ENCODE results near the gene PSMD6.

PSMD6 gene

DNA sequence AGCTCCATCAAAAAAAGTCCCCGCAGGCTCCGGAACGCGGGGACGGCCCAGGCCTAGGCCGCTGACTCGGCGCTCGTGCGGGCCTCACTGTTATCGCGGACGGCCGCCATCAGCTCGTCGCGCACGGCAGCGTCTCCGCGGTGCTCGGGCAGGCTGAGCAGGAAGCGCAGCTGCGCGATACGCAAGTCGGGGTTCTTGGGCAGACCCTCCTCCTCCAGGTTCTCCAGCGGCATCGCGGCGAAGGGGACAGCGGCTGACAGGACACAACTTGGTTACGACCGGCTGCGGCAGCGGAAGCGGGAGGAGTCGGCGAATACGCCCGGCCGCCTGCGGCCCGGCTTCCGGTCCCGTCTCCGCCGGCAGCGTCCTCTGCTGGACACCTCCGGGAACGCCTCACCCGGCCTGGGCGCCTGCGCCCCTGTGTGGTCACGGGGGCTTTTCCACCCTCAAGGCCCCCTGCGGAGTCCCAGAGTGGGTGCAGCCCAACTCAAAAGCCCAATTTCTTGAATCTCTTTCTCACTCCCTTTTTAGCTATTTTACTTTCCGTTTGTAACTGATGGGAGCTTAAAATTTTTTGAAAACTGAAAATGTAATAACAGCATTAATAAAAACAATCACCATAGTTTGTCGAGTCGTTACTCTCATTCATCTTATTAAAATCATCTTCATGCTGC lies at the start of gene PSMD6:
TSS of gene PSMD6 (minus strand) at position 308 of the 674 bp plus-strand sequence. CDS start at position 233, 75 bp downstream.
- H3K4me3 Mint-ChIP-seq = peak within 1 kb of the TSS; percentile 75
- H3K27me3 Mint-ChIP-seq = peaks cover 18% of the 10 kb centered on the region
- peaks cover 10% of the 10 kb centered on the region for H3K4me1 Mint-ChIP-seq
- ATAC-seq (replicated peaks; ENCODE audit: extremely low read depth, poor library complexity, severe bottlenecking) (peak; percentile 86), DNase-seq (ENCODE audit: low spot score in 2 of 2) (peak; percentile 89 to 97)
- no peaks in the 10 kb centered on the region for H3K9me3 Mint-ChIP-seq
- peak within 1 kb of the TSS; percentile 86 for H3K27ac Mint-ChIP-seq (ENCODE audit: low read depth)
- peaks cover 40% of the 10 kb centered on the region for H3K36me3 Mint-ChIP-seq (ENCODE audit: insufficient read depth)

DNA sequence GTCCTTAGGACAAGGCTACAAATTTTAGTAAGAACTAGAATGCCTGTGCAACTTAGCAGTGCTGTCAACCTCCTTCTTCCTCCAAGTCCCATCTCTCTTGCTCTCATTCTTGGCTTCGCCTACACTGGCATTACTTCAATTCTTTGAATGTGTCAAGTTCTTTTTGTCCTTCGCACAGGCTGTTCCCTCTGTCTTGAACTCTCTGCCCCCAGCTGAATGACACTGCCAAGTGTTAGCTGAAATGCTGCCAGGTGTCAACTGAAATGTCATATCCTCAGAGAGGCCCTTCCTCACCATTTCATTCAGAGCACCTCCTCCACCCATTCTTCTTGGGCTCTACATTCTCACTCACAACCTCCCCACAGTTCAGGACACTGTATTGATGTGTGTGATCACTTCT lies 48.8 kb upstream of the PSMD6 start:
- Mint-ChIP-seq H3K4me1 (no peaks in the 10 kb centered on the region), H3K36me3 (ENCODE audit: insufficient read depth) (no peaks in the 10 kb centered on the region), H3K4me3 (no peak overlapping the region), H3K9me3 (no peaks in the 10 kb centered on the region), H3K27me3 (peaks cover 75% of the 10 kb centered on the region), H3K27ac (ENCODE audit: low read depth) (no peak overlapping the region)
- no peak for DNase-seq (ENCODE audit: low spot score in 2 of 2)
- ATAC-seq (replicated peaks; ENCODE audit: extremely low read depth, poor library complexity, severe bottlenecking) = no peak

DNA sequence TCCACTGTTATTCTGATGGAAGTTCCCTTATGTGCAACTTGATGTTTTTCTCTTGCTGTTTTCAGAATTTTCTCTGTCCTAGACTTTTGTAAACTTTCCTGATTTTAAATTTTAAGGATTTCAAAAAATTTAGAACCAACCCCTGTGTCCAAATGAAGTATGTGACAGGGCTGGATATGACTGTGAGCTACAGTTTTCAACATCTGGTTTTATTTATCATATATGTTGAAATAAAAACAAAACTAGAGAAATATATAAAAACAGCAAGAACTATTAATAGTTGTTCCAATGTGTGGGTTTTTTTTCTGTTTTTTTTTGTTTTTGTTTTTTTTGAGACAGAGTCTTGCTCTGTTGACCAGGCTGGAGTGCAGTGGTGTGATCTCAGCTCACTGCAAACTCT lies 47.4 kb upstream of the PSMD6 start:
- no peak for ATAC-seq (replicated peaks; ENCODE audit: extremely low read depth, poor library complexity, severe bottlenecking)
- peaks cover 85% of the 10 kb centered on the region for H3K27me3 Mint-ChIP-seq
- H3K4me1 Mint-ChIP-seq = no peaks in the 10 kb centered on the region
- no peaks in the 10 kb centered on the region for H3K9me3 Mint-ChIP-seq
- no peaks in the 10 kb centered on the region for H3K36me3 Mint-ChIP-seq (ENCODE audit: insufficient read depth)
- no peak for DNase-seq (ENCODE audit: low spot score in 2 of 2)
- no peak overlapping the region for H3K27ac Mint-ChIP-seq (ENCODE audit: low read depth)
- no peak overlapping the region for H3K4me3 Mint-ChIP-seq

DNA sequence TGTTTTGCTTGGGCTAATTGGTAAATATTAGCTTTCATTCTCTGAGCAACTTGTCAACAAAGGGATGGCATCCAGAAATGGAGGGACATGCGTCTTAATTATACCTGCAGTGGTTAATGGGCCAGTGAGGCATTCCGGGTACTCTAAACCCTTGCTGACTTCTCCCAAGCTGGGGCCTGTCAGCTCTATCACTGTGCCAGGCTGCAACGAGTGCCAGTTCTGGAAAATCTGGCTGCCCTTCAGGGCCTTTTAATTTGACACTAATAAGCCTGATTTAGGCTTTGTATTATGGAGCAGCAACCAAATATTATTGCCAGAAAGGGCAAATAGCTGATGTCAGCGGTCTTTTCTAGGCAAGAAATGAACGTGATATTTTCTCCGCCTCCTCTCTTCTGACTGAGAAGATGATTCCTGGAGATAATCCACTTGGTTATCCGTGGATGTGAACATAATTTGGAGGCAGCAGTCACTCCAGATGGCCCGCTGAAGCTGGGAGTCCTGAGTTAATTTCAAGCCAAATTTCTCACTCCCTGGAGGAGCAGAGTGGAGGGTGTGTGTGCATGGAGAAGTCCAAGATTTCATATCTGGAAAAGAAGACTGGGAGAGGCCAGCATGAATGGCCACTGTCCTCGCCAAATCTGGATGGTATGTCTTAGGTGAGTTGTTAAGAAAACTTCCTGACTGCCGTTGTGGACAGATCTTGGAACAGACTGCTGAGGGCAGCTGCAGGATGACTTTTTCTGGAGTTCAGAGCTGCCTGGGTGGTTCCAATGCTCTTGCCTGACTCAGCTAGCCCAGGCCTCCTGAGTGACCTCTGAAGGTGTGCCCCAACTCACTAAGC lies 44.4 kb upstream of the PSMD6 start:
- no peak overlapping the region for H3K27ac Mint-ChIP-seq (ENCODE audit: low read depth)
- no peaks in the 10 kb centered on the region for H3K36me3 Mint-ChIP-seq (ENCODE audit: insufficient read depth)
- no peaks in the 10 kb centered on the region for H3K9me3 Mint-ChIP-seq
- H3K4me3 Mint-ChIP-seq = no peak overlapping the region
- peaks cover 57% of the 10 kb centered on the region for H3K27me3 Mint-ChIP-seq
- DNase-seq (ENCODE audit: low spot score in 2 of 2) (no peak), ATAC-seq (replicated peaks; ENCODE audit: extremely low read depth, poor library complexity, severe bottlenecking) (no peak)
- no peaks in the 10 kb centered on the region for H3K4me1 Mint-ChIP-seq

DNA sequence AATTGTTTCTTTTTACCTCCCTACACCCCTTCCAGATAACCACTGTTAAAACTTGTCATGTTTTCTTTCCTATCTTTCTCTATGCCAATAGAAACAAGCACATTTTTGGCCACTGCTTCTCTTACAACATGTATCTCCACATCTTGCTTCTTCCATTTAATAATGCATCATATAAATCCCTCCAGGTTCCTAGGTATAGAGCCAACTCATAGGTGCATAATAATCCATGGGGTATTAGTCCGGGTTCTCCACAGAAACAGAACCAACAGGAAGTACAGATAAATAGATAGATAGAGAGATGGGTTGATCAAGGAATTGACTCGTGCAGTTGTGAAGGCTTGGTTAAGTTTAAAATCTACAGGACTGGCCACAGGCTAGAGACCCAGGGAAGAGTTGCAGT lies 41.5 kb upstream of the PSMD6 start:
- H3K4me1 Mint-ChIP-seq = no peaks in the 10 kb centered on the region
- no peak for DNase-seq (ENCODE audit: low spot score in 2 of 2)
- H3K27me3 Mint-ChIP-seq = peaks cover 55% of the 10 kb centered on the region
- no peaks in the 10 kb centered on the region for H3K36me3 Mint-ChIP-seq (ENCODE audit: insufficient read depth)
- no peak overlapping the region for H3K4me3 Mint-ChIP-seq
- H3K9me3 Mint-ChIP-seq = no peaks in the 10 kb centered on the region
- ATAC-seq (replicated peaks; ENCODE audit: extremely low read depth, poor library complexity, severe bottlenecking) = no peak
- H3K27ac Mint-ChIP-seq (ENCODE audit: low read depth) = no peak overlapping the region

DNA sequence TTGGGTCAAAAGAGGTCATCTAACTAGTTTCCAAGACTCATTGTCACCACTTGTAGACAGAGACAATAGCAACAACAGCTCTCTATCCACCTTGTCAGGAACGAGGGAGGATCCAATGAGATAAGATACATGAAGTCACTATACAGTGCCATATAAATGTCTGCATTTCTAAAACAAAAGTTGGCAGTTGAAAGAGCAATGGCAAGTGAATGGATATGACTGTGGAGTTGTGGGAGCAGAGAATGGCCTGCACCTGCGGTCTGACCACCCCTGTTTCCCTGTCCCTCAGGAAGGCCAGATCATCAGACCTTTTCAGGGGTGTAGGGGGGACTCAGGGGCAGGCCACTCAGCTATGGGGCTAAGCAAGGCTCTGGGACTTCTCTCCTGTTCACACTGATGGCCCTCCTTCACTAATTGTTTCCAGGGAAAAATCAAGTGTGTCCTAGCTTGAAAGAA lies 40.7 kb upstream of the PSMD6 start:
- H3K9me3 Mint-ChIP-seq = no peaks in the 10 kb centered on the region
- peaks cover 55% of the 10 kb centered on the region for H3K27me3 Mint-ChIP-seq
- H3K27ac Mint-ChIP-seq (ENCODE audit: low read depth) = no peak overlapping the region
- H3K36me3 Mint-ChIP-seq (ENCODE audit: insufficient read depth) = no peaks in the 10 kb centered on the region
- H3K4me3 Mint-ChIP-seq = no peak overlapping the region
- DNase-seq (ENCODE audit: low spot score in 2 of 2) (no peak), ATAC-seq (replicated peaks; ENCODE audit: extremely low read depth, poor library complexity, severe bottlenecking) (no peak)
- no peaks in the 10 kb centered on the region for H3K4me1 Mint-ChIP-seq

DNA sequence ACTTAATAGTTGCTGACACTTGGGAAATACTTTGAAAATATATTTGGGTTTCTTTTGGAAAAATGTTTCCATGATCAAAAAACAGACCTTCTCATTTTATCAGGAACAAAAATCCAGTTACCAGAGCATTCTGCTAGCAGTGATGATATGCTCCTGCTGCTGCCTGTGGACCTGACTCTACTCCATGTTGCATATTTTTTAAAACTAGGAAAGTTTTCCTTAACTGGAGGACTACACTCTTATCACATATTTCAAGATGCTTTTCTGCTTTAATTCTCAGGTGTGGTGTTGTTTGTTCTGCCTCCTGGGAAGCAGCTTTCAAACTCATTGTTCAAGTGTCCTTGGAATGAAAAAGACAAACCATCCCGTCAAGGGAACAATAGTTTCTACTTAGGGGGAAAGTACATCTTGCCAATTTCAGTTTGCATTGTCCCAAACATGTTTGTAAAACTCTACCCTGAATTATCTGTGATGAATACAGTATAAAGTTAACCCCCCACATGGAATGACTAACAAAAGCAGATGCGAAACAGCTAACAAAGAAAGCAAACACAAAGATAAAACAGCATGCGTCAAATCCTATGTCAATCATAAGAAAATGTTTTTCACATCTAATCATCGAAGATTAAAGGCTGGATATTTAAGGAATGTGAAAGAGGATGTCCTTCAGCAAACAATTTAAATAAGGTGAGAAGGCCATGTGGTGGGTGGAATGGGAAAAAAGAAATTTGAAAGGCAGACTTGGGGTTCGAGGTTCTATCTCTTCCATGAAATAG lies 40.1 kb upstream of the PSMD6 start:
- peaks cover 52% of the 10 kb centered on the region for H3K27me3 Mint-ChIP-seq
- H3K4me3 Mint-ChIP-seq = no peak overlapping the region
- H3K27ac Mint-ChIP-seq (ENCODE audit: low read depth) = no peak overlapping the region
- no peaks in the 10 kb centered on the region for H3K4me1 Mint-ChIP-seq
- no peak for DNase-seq (ENCODE audit: low spot score in 2 of 2)
- no peaks in the 10 kb centered on the region for H3K36me3 Mint-ChIP-seq (ENCODE audit: insufficient read depth)
- H3K9me3 Mint-ChIP-seq = no peaks in the 10 kb centered on the region
- ATAC-seq (replicated peaks; ENCODE audit: extremely low read depth, poor library complexity, severe bottlenecking) = no peak

DNA sequence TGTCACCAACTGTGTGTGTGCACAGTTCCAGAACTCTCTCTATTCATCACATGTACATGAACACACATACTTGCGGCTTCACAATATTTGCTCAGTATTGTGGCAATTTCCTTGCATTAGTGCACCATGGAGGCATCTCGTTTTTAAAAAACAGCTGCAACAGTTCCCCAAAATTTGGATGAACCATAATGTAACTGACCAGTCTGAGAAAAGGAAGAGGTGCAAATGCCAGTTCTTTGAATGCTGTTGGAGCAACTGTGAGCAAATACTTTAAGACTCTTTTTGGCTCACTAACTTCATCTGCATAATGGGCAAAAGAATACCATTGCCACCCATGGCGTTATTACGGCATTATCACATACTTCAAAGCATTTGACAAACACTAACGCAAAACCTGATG lies 38.3 kb upstream of the PSMD6 start:
- H3K27ac Mint-ChIP-seq (ENCODE audit: low read depth) = no peak overlapping the region
- no peaks in the 10 kb centered on the region for H3K4me1 Mint-ChIP-seq
- no peaks in the 10 kb centered on the region for H3K9me3 Mint-ChIP-seq
- ATAC-seq (replicated peaks; ENCODE audit: extremely low read depth, poor library complexity, severe bottlenecking) (no peak), DNase-seq (ENCODE audit: low spot score in 2 of 2) (no peak)
- peaks cover 57% of the 10 kb centered on the region for H3K27me3 Mint-ChIP-seq
- H3K4me3 Mint-ChIP-seq = no peak overlapping the region
- H3K36me3 Mint-ChIP-seq (ENCODE audit: insufficient read depth) = no peaks in the 10 kb centered on the region

DNA sequence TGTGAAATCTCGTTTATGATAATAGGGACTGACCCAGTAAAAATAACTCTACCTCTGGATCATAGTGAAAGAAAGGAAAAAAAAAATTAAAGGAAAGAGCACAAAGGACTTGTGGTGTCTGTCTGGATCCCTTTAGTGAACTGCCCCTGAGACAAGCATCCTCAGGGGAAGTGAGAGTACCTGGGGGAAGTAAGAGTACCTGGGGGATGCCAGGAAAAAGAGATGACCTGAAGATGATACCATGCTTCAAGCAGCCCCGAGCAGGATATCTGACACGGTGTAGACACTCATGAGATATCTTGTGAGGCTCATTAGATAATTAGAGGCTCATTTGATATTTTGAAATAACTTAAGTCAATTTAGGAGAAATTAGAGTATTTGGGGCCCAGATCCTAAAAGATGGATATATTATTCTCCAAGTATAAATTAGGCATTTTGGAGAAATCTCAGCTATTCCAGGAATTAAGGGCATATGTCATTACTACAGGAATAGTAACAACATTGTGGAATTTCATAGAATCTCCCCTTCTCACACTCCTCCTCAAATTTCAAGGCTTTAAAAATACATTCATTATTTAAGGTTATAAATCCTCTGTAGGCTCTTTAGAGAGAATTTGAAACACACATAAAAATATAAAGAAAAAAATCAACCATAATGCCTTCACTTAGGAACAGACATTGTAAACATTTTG lies 36.3 kb upstream of the PSMD6 start:
- no peak for DNase-seq (ENCODE audit: low spot score in 2 of 2)
- H3K4me1 Mint-ChIP-seq = no peaks in the 10 kb centered on the region
- no peak for ATAC-seq (replicated peaks; ENCODE audit: extremely low read depth, poor library complexity, severe bottlenecking)
- no peaks in the 10 kb centered on the region for H3K9me3 Mint-ChIP-seq
- no peak overlapping the region for H3K27ac Mint-ChIP-seq (ENCODE audit: low read depth)
- peaks cover 65% of the 10 kb centered on the region for H3K27me3 Mint-ChIP-seq
- no peak overlapping the region for H3K4me3 Mint-ChIP-seq
- peaks cover 3% of the 10 kb centered on the region for H3K36me3 Mint-ChIP-seq (ENCODE audit: insufficient read depth)

DNA sequence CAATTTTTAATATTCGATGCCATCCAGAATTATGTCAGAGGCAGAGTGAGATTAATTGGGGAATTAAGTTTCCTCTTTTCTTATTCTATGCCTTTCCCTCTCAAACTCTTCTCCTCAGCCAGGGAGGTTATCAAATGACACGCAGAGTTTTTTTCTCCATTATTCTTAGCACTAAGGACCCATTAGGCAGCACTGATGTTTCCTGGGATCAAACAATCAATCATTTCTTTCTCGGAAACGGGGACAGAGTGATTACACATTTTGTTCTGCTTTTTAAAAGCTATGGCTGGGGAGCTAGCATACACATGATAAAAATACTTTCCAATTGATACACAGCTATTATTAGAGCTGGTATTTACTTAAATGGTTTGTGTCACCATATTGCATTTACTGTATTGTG lies 35.3 kb upstream of the PSMD6 start:
- ATAC-seq (replicated peaks; ENCODE audit: extremely low read depth, poor library complexity, severe bottlenecking) (no peak), DNase-seq (ENCODE audit: low spot score in 2 of 2) (no peak)
- H3K4me1 Mint-ChIP-seq = no peaks in the 10 kb centered on the region
- H3K9me3 Mint-ChIP-seq = no peaks in the 10 kb centered on the region
- no peak overlapping the region for H3K27ac Mint-ChIP-seq (ENCODE audit: low read depth)
- peaks cover 65% of the 10 kb centered on the region for H3K27me3 Mint-ChIP-seq
- peaks cover 3% of the 10 kb centered on the region for H3K36me3 Mint-ChIP-seq (ENCODE audit: insufficient read depth)
- no peak overlapping the region for H3K4me3 Mint-ChIP-seq

DNA sequence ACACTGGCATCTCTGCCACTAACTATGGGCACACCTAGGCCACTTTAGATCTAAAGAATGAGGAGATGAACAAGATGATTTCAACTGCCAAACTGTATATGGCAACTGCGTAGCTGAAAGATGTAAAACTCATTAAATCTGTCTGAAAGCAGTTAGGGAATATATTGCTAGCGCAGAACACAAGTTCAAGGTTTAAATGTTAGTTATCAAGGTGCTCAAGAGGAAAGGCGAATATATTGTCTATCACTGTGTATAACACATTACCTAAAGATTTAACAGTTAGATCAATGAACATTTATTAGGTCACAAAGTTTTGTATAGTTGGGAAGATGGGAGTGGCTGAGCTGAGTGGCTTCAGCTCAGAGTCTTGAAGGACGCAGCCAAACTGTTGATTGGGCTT lies 33.9 kb upstream of the PSMD6 start:
- no peak for ATAC-seq (replicated peaks; ENCODE audit: extremely low read depth, poor library complexity, severe bottlenecking)
- peaks cover 61% of the 10 kb centered on the region for H3K27me3 Mint-ChIP-seq

DNA sequence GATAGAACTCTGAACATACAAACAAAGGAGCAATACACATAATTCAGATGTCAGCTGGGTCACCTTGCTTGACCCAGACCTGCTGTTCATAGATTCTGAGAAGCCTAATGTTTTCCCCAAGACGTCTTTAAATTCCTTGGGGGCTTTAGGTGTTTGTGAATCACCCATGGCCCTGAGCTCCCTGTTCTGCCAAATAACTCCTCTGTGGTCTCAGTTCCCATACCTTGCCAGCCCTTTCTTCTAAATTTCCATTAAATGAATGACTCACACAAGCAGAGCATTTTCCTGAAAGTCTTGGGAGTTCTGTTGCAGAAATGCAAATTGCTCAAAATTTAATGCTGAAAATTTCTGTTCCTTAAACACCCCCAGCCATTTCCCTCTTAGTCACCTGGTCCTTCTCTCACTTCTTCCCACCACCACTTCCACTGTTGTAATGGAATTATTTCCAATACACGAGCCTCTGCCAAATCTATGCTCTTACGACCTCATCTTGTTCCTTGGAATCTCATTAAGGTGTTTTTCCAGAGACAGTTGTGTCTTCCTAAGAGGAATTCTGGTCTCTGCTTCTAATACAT lies 33.4 kb upstream of the PSMD6 start:
- no peak for DNase-seq (ENCODE audit: low spot score in 2 of 2)
- Mint-ChIP-seq H3K36me3 (ENCODE audit: insufficient read depth) (peaks cover 3% of the 10 kb centered on the region), H3K27me3 (peaks cover 55% of the 10 kb centered on the region), H3K4me1 (no peaks in the 10 kb centered on the region), H3K4me3 (no peak overlapping the region), H3K9me3 (no peaks in the 10 kb centered on the region), H3K27ac (ENCODE audit: low read depth) (no peak overlapping the region)
- ATAC-seq (replicated peaks; ENCODE audit: extremely low read depth, poor library complexity, severe bottlenecking) = no peak

More for the DNA sequence above, 33.9 kb upstream of the PSMD6 start:
- no peak overlapping the region for H3K27ac Mint-ChIP-seq (ENCODE audit: low read depth)
- H3K4me3 Mint-ChIP-seq = no peak overlapping the region
- peaks cover 3% of the 10 kb centered on the region for H3K36me3 Mint-ChIP-seq (ENCODE audit: insufficient read depth)
- H3K9me3 Mint-ChIP-seq = no peaks in the 10 kb centered on the region
- no peaks in the 10 kb centered on the region for H3K4me1 Mint-ChIP-seq
- no peak for DNase-seq (ENCODE audit: low spot score in 2 of 2)

Measured in central memory CD8-positive, alpha-beta T cell (primary cell).